PC-3 (cell line): ENCODE measurements around the gene MPST.

Source experiments
- CTCF ChIP-seq: fragments of 300-600 bp; sonication (generic); conservative IDR thresholded peaks from 2 replicates; pipeline ENCODE4 v1.5.1; 2017; ENCODE audit warnings: antibody characterized with exemption, low read depth, mild to moderate bottlenecking, low read length
- EZH2phosphoT487 ChIP-seq: fragments of 300-600 bp; sonication (generic); IDR thresholded peaks from 2 replicates; pipeline ENCODE4 v1.6.1; 2018; ENCODE audit warnings: mild to moderate bottlenecking, antibody characterized with exemption, low read length, borderline replicate concordance

GRCh38 chr22:37065180-37065579, 45.6 kb downstream of the MPST start:
- TF ChIP-seq CTCF (no peak), EZH2phosphoT487 (no peak)
